Measurements from ENCODE around the gene TAB2.

Gene TAB2

GRCh38 chr6:149380523-149380922 is 63.0 kb downstream of the TAB2 start:
- DNase-seq (ENCODE audit: low spot score): no peak
- H3K4me3 ChIP-seq: no peak overlapping the region
- TF ChIP-seq CTCF (IDR thresholded peaks at IDR 0.05): no peak
- no peak overlapping the region for H3K27ac ChIP-seq

GRCh38 chr6:149383371-149383770 is 65.9 kb downstream of the TAB2 start:
- DNase-seq (ENCODE audit: low spot score): no peak
- Histone ChIP-seq H3K4me3 (no peak overlapping the region), H3K27ac (no peak overlapping the region)
- TF ChIP-seq CTCF (IDR thresholded peaks at IDR 0.05): no peak

GRCh38 chr6:149384464-149384863 is 67.0 kb downstream of the TAB2 start:
- TF ChIP-seq CTCF (IDR thresholded peaks at IDR 0.05): no peak
- Histone ChIP-seq H3K27ac (no peak overlapping the region), H3K4me3 (no peak overlapping the region)
- no peak for DNase-seq (ENCODE audit: low spot score)

- no peak for TF ChIP-seq CTCF (IDR thresholded peaks at IDR 0.05)
- DNase-seq (ENCODE audit: low spot score): no peak
- H3K27ac ChIP-seq: no peak overlapping the region
- H3K4me3 ChIP-seq: no peak overlapping the region
Observed at GRCh38 chr6:149385998-149386646, 68.6 kb downstream of the TAB2 start.

GRCh38 chr6:149387779-149388512 is 70.4 kb downstream of the TAB2 start:
- Histone ChIP-seq H3K4me3 (no peak overlapping the region), H3K27ac (no peak overlapping the region)
- TF ChIP-seq CTCF (IDR thresholded peaks at IDR 0.05): no peak
- DNase-seq (ENCODE audit: low spot score): no peak

GRCh38 chr6:149389509-149390297 is 72.2 kb downstream of the TAB2 start:
- Histone ChIP-seq H3K4me3 (no peak overlapping the region), H3K27ac (no peak overlapping the region)
- no peak for TF ChIP-seq CTCF (IDR thresholded peaks at IDR 0.05)
- no peak for DNase-seq (ENCODE audit: low spot score)

Data from coronary artery (tissue), 2 donors.